Stimulated activated naive CD8-positive, alpha-beta T cell treated with anti-CD3 and anti-CD28 coated beads, Interleukin-15, Interleukin-2, amounts not matched to agents 100 ng/mL and 50 ng/mL, for 24 hours (primary cell): ENCODE data around the gene BOK.
"Not testable (repeated sequence)": the region's sequence is repeated elsewhere in the genome, so short reads cannot be mapped to it uniquely, and the experiment has no call there.

Experiments
- H3K27ac Mint-ChIP-seq: one replicate; pipeline ENCODE4 v1.8.0; 2021; ENCODE audit warnings: mild to moderate bottlenecking, mixed read lengths
- H3K27me3 Mint-ChIP-seq: one replicate; pipeline ENCODE4 v1.8.0; 2021; ENCODE audit warnings: mixed read lengths
- H3K36me3 Mint-ChIP-seq: one replicate; pipeline ENCODE4 v1.8.0; 2021; ENCODE audit warnings: low read depth, mixed read lengths
- H3K4me1 Mint-ChIP-seq: one replicate; pipeline ENCODE4 v1.8.0; 2021; ENCODE audit warnings: low read depth, mixed read lengths
- H3K4me3 Mint-ChIP-seq: one replicate; pipeline ENCODE4 v1.8.0; 2021; ENCODE audit warnings: mild to moderate bottlenecking, mixed read lengths
- H3K9me3 Mint-ChIP-seq: one replicate; pipeline ENCODE4 v1.8.0; 2021; ENCODE audit warnings: mixed read lengths

BOK gene

DNA sequence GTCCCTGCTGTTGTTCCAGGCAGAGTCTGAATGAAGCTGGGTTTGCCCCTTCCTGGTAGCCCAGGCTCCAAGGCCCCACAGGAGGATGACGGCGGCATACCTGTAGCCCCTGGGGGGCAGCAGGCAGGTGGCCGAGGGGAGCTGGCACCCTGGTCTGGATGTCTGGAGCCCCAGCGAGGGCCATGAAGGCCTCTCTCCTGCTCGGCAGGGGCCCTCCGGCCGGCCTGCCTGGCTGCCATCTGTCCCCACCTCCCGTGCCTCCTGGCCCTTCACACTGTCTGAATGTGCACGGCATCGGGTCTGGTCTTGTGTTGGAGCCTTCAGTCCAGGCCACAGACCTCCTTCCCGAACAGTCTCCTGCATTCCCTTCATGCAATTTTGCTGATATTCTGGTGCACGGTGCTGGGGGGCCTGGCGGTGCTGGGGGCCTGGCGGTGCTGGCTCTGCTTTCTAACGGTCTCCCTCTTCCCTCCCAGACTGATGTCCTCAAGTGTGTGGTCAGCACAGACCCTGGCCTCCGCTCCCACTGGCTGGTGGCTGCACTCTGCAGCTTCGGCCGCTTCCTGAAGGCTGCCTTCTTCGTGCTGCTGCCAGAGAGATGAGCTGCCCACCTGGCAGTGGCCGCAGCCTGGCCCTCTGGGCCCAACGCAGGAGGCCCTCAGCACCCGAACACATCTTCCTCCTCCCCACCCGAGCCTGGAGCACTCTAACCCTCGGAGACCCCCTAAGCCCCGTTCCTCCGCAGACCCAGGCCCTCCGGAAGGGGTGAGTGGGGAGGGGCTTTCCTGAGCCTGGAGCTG lies 13.5 kb downstream of the BOK start:
- no peak overlapping the region for H3K27ac Mint-ChIP-seq
- no peaks in the 10 kb centered on the region for H3K4me1 Mint-ChIP-seq
- no peak overlapping the region for H3K4me3 Mint-ChIP-seq
- no peaks in the 10 kb centered on the region for H3K27me3 Mint-ChIP-seq
- H3K9me3 Mint-ChIP-seq = no peaks in the 10 kb centered on the region
- no peaks in the 10 kb centered on the region for H3K36me3 Mint-ChIP-seq

DNA sequence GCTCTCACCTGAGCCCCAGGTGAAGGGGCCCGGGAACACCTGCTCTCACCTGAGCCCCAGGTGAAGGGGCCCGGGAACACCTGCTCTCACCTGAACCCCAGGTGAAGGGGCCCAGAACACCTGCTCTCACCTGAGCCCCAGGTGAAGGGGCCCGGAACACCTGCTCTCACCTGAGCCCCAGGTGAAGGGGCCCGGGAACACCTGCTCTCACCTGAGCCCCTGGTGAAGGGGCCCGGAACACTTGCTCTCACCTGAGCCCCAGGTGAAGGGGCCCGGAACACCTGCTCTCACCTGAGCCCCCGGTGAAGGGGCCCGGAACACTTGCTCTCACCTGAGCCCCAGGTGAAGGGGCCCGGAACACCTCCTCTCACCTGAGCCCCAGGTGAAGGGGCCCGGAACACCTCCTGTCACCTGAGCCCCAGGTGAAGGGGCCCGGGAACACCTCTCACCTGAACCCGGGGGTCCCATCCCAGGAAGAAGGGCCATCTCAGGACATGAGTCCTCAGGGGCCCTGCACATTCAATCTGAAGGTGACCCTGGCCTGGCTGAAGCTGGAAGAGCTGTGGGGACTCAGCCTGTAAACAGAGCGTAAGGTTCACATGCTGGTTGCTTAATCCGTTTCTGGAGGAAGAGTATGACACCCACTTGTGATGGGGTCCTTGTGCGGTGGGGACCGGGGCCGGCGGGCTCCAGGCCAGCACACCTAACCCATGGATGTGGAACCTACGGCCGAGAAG lies 14.5 kb downstream of the BOK start:
- not testable (repeated sequence) for H3K36me3 Mint-ChIP-seq, H3K9me3 Mint-ChIP-seq, H3K4me1 Mint-ChIP-seq, H3K27ac Mint-ChIP-seq, H3K4me3 Mint-ChIP-seq, H3K27me3 Mint-ChIP-seq

DNA sequence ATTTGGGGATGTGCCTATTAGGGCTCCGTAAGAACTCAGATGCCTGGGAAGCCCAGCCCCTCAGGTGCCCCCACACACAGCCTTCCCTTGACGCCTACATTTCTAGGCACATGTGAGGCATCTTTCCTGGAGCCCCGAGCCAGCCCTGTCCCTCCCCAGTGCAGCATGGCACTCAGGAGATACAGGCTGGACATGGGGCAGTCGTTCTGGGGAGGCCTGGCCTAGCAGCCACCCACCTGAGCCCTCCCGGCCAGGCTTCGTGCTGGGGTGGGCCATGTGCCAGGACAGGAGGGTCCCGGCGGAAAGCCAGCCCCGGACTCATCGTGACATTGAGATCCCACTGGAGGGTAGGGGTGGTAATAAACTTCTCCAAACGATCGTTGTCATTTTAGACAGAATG lies 15.2 kb downstream of the BOK start:
- Mint-ChIP-seq H3K27ac (no peak overlapping the region), H3K4me3 (no peak overlapping the region), H3K27me3 (no peaks in the 10 kb centered on the region), H3K36me3 (peaks cover 3% of the 10 kb centered on the region), H3K4me1 (no peaks in the 10 kb centered on the region), H3K9me3 (no peaks in the 10 kb centered on the region)

DNA sequence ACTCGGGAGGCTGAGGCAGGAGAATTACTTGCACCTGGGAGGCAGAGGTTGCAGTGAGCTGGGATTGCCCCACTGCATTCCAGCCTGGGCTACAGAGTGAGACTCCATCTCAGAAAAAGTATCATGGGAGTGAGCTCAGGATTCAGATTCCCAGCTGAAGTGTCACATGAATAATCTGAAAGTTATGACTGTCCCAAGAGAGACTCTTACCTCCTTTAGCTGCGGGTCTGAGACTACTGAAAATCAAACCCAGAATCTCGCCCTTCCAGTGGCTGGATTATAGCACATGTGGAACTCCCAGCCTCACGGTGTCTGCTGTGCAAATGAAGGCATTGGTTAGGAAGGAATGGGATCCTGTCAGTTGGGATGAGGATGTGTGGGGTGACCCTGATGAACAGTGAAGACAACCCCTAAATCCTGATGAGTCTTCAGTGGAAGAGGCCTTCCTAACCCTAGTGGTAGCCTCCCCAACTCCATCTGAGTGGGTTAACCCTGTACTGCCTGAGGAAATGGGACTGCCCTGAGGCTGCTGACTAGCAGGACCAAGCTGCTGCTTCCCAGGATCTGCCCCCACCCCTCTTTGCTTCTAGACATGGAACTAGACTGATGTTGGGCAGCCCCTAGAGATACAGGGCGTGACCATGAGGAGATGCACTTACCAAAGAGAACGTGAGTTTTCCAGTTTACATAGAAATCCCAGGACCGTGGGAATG lies 16.5 kb downstream of the BOK start:
- Mint-ChIP-seq H3K27ac (no peak overlapping the region), H3K4me3 (no peak overlapping the region), H3K27me3 (no peaks in the 10 kb centered on the region), H3K9me3 (no peaks in the 10 kb centered on the region), H3K36me3 (peaks cover 6% of the 10 kb centered on the region), H3K4me1 (no peaks in the 10 kb centered on the region)

DNA sequence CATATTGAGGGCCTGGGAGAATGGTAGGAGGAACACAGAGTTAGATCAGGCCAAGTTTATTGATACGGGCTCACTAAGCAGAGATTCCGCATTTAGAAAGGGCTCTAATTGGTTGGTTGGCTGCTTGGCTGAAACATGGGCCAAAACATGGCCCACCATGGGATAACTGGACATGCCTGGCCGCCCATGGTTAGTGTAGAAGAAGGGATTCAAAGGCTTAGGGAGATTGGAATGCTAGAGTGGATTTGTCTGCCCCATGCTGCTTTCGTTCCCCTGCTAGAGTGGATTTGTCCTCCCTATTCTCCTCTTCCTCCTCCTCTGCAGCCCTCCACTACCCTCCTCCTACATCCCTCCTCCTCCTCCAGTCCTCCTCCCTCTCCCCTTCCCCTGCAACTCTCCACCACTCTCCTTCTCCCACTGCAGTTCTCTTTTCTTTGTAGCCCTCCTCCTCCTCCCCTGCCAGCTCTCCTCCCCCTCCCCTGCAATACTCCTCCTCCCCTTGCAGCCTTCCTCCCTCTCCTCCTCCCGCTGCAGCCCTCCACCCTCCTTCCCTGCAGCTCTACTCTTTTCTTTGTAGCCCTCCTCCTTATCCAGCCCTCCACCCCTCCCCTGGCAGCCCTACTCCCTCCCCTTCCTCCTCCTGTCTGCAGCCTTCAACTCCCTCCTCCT lies 17.2 kb downstream of the BOK start:
- H3K36me3 Mint-ChIP-seq = peaks cover 10% of the 10 kb centered on the region
- no peaks in the 10 kb centered on the region for H3K4me1 Mint-ChIP-seq
- no peaks in the 10 kb centered on the region for H3K27me3 Mint-ChIP-seq
- H3K9me3 Mint-ChIP-seq = no peaks in the 10 kb centered on the region
- H3K27ac Mint-ChIP-seq = no peak overlapping the region
- H3K4me3 Mint-ChIP-seq = no peak overlapping the region

DNA sequence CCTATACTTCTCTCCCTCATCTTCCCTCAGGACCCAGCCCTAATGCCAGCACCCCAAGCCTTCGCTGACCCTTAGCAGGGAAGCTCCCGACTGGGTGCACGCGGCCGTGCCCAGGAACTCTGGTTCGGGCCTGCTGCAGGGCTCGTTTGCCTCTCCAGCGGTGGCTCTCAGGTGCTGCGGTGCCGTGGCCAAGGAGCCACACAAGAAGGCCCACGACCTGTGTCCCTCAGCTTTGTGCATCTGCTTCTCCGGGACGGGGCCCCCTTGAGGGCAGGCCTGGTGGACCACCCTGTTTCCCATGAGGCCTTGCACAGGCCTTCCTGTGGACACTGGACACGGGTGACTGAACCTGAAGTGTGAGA lies 17.7 kb downstream of the BOK start:
- H3K27ac Mint-ChIP-seq = no peak overlapping the region
- no peaks in the 10 kb centered on the region for H3K4me1 Mint-ChIP-seq
- no peaks in the 10 kb centered on the region for H3K27me3 Mint-ChIP-seq
- H3K36me3 Mint-ChIP-seq = peaks cover 10% of the 10 kb centered on the region
- no peak overlapping the region for H3K4me3 Mint-ChIP-seq
- no peaks in the 10 kb centered on the region for H3K9me3 Mint-ChIP-seq

DNA sequence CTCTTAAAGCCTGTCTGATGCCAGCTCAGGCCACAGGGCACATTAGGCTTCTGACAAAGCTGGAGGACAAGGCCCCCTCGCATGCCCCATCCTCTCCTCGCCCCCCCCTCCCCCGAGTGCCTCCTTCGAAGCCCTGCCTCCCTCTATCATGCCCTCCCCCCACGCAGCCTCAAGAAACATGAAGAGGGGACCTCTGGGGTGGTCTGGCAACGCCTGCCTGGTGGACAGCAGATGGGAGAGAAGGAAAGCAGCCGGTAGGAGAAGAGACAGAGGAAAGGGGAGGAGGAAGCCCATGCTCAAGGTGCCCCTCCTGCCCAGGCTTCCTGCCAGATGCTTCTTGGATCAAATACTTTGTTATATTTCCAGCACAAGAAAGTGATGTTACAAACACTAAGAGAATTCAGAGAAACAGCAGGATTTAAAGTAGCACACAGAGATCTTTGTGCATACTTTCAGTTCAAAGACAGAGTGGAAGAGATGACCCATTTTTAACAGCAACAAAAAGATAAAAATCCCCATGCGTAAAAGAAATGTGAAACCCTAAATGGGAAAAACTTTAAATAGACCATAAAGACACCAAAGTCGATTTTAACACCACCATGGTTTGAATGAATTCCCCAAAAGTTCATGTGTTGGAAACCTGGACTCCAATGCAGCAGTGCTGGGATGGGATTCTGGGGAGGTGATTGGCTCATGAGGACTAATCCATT lies 19.0 kb downstream of the BOK start:
- Mint-ChIP-seq H3K27me3 (no peaks in the 10 kb centered on the region), H3K36me3 (peaks cover 19% of the 10 kb centered on the region), H3K4me3 (no peak overlapping the region), H3K27ac (no peak overlapping the region), H3K4me1 (no peaks in the 10 kb centered on the region), H3K9me3 (no peaks in the 10 kb centered on the region)

DNA sequence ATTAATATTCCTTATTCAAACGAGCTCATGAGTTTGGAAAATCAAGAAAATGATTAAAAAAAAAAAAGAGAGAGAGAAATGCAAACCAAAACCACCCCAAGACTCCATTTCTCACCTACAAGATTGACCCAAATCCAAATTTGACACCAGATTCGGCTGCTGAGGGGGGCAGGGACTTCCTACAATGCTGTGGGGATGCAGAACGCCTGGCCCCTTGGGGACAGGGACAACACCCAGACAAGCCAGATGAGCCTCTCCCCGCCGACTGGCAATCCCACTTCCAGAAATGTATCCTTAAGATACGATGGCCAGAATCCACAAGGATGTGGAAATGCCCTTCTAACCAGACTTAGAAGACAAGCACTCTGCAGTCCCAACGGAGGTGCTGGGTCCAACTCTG lies 20.7 kb downstream of the BOK start:
- H3K27me3 Mint-ChIP-seq = no peaks in the 10 kb centered on the region
- no peaks in the 10 kb centered on the region for H3K9me3 Mint-ChIP-seq
- H3K27ac Mint-ChIP-seq = no peak overlapping the region
- peaks cover 34% of the 10 kb centered on the region for H3K36me3 Mint-ChIP-seq
- H3K4me1 Mint-ChIP-seq = no peaks in the 10 kb centered on the region
- H3K4me3 Mint-ChIP-seq = no peak overlapping the region

DNA sequence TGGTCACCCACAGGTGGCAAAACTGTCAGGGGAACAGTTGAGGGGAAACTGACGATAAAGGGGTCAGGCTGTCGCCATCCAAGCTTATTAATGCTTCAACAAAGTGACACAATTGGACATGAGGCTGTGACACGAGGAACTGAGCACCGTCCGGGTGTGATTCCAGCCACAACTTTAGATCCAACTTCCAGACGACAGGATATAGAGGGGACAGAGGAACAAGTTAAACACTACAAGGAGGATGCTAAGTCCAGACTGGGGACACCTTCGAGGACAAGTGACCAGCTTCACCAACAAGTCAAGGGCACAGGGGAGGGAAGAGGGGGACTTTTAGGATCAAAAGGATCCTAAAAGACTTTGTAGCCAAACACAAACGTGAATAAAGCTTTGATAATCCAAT lies 23.8 kb downstream of the BOK start:
- Mint-ChIP-seq H3K36me3 (peaks cover 48% of the 10 kb centered on the region), H3K27me3 (no peaks in the 10 kb centered on the region), H3K9me3 (peaks cover 9% of the 10 kb centered on the region), H3K4me1 (no peaks in the 10 kb centered on the region), H3K4me3 (no peak overlapping the region), H3K27ac (no peak overlapping the region)

DNA sequence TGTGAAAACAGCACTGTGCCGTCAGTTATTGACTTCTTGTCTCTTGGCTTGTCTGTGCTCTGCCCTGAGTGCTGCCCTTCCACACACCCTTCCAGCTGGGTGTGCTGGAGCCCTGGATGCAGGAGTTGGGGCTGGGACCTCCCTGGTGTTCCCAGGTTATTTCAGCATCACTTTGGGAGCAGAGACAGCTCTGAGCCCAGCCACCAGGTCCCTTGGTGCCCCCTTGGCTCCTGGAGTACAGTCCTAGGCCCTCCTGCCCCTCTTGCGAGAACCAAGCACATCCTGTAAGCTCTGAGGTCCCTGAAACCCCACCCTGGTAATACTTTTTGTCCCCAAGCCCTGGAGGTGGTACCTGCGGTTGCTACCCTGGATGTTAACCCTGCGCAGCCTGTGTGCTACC lies 24.3 kb downstream of the BOK start:
- H3K27me3 Mint-ChIP-seq = no peaks in the 10 kb centered on the region

DNA sequence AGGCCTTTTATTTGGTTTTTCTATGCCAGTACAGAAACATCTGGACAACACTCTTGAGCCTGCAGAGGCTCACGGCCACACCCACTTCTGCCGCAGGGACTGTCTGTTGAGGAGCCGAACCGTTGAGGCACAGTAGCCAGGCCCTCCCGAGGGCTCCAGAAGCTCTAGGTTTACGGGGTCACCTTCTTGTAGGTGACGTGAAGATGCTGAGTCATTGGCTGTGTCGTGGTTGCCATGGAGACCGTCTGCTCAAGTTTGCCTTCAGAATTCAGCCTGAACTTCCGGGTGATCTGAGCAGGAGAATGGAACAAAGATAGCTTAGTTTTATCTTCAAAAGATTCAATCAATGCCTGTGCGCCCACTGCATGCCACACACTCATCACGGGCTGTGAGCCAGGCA lies 25.9 kb downstream of the BOK start:
- no peaks in the 10 kb centered on the region for H3K27me3 Mint-ChIP-seq
- H3K27ac Mint-ChIP-seq = no peak overlapping the region
- H3K36me3 Mint-ChIP-seq = peaks cover 43% of the 10 kb centered on the region
- H3K4me3 Mint-ChIP-seq = no peak overlapping the region
- no peaks in the 10 kb centered on the region for H3K4me1 Mint-ChIP-seq
- H3K9me3 Mint-ChIP-seq = peaks cover 19% of the 10 kb centered on the region

More for the DNA sequence above, 24.3 kb downstream of the BOK start:
- Mint-ChIP-seq H3K9me3 (peaks cover 11% of the 10 kb centered on the region), H3K4me3 (no peak overlapping the region), H3K27ac (no peak overlapping the region), H3K36me3 (peaks cover 48% of the 10 kb centered on the region), H3K4me1 (no peaks in the 10 kb centered on the region)

DNA sequence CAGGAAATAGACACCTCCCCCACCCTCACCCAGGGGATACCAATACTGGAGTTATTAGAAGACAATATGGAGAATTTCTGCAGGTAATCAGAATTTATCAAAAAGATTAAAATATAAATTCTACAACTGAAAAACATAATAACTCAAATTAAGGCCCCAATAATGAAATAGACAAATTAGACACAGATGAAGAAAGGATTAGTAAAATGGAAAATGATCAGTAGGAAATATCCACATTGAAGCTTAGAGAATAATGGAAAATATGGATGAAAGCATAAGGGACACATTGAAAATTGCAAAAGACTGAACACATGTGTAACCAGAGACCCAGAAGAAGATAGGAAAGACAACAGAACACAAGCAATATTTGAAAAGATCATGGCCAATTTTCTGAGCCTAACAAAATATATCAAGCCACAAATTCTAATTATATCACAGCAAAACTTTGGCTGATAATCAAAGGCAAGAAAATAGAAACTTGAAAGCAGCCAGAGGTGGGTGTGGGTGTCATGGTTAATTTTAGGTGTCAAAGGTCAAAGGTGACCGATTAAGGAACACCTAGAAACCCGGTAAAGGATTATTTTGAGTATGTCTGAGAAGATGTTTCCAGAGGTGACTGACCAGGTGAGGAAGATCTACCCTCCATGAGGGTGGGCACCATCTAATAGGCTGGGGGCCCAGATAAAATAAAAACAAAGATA lies 28.2 kb downstream of the BOK start:
- H3K27ac Mint-ChIP-seq = no peak overlapping the region
- peaks cover 37% of the 10 kb centered on the region for H3K36me3 Mint-ChIP-seq
- peaks cover 19% of the 10 kb centered on the region for H3K9me3 Mint-ChIP-seq
- H3K4me3 Mint-ChIP-seq = no peak overlapping the region
- no peaks in the 10 kb centered on the region for H3K27me3 Mint-ChIP-seq
- H3K4me1 Mint-ChIP-seq = no peaks in the 10 kb centered on the region

DNA sequence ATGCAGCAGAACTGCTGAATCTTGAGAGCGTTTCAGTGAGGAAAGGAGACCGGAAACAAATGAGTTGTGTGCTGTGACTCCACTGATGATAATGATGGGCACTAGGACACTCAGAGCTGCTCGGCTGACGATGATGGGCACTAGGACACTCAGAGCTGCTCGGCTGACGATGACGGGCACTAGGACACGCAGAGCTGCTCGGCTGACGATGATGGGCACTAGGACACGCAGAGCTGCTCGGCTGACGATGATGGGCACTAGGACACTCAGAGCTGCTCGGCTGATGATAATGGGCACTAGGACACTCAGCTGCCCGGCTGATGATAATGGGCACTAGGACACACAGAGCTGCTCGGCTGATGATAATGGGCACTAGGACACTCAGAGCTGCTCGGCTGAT lies 31.3 kb downstream of the BOK start:
- Mint-ChIP-seq H3K36me3 (peaks cover 21% of the 10 kb centered on the region), H3K9me3 (peaks cover 19% of the 10 kb centered on the region)
- not testable (repeated sequence) for H3K27me3 Mint-ChIP-seq, H3K27ac Mint-ChIP-seq, H3K4me3 Mint-ChIP-seq, H3K4me1 Mint-ChIP-seq
